SK-N-SH treated with all-trans-retinoic acid at 6 μM for 48 hours (cell line): ENCODE results near the gene ZCWPW2.

Source experiments
- ATAC-seq: fragments of 200-7000 bp; cut with Tn5 transposase; 3 replicates; pipeline ENCODE4 v1.9.1; 2020; ENCODE audit warnings: mild to moderate bottlenecking, moderate library complexity
- ARNTL ChIP-seq: fragments of 450-650 bp; formaldehyde crosslinking; IDR thresholded peaks from 2 replicates; pipeline ENCODE4 v1.5.0; 2020; ENCODE audit warnings: low read depth, mild to moderate bottlenecking, moderate library complexity, borderline replicate concordance
- BACH2 ChIP-seq: fragments of 250-450 bp; sonication (Bioruptor Pico); IDR thresholded peaks from 2 replicates; pipeline ENCODE4 v1.9.0; 2021; ENCODE audit warnings: mild to moderate bottlenecking, borderline replicate concordance
- CSDC2 ChIP-seq: fragments of 250-450 bp; sonication (Bioruptor Pico); IDR thresholded peaks from 2 replicates; pipeline ENCODE4 v1.5.0; 2020; ENCODE audit warnings: mild to moderate bottlenecking, moderate library complexity
- ESRRG ChIP-seq: fragments of 250-450 bp; sonication (Bioruptor Pico); IDR thresholded peaks from 2 replicates; pipeline ENCODE4 v1.6.1; 2021; ENCODE audit warnings: mild to moderate bottlenecking
- GLIS3 ChIP-seq: fragments of 250-450 bp; sonication (Bioruptor Pico); IDR thresholded peaks from 2 replicates; pipeline ENCODE4 v1.5.0; 2020; ENCODE audit warnings: mild to moderate bottlenecking, moderate library complexity
- OSR1 ChIP-seq: fragments of 250-450 bp; sonication (Bioruptor Pico); IDR thresholded peaks from 2 replicates; pipeline ENCODE4 v1.8.0; 2022; ENCODE audit warnings: moderate library complexity, mild to moderate bottlenecking, inconsistent platforms
- PPARA ChIP-seq: fragments of 250-450 bp; sonication (Bioruptor Pico); IDR thresholded peaks from 2 replicates; pipeline ENCODE4 v1.5.0; 2020; ENCODE audit warnings: mild to moderate bottlenecking, borderline replicate concordance
- RARB ChIP-seq: fragments of 250-450 bp; sonication (Bioruptor Pico); IDR thresholded peaks from 2 replicates; pipeline ENCODE4 v1.8.0; 2021; ENCODE audit warnings: mild to moderate bottlenecking, moderate library complexity
- SNAI2 ChIP-seq: fragments of 250-450 bp; sonication (Bioruptor Pico); IDR thresholded peaks from 2 replicates; pipeline ENCODE4 v1.5.0; 2020; ENCODE audit warnings: mild to moderate bottlenecking, moderate library complexity
- TCF4 ChIP-seq: fragments of 250-450 bp; sonication (Bioruptor Pico); IDR thresholded peaks from 2 replicates; pipeline ENCODE4 v1.8.0; 2021; ENCODE audit warnings: mild to moderate bottlenecking, moderate library complexity, borderline replicate concordance
- TOX ChIP-seq: fragments of 250-450 bp; sonication (Bioruptor Pico); IDR thresholded peaks from 2 replicates; pipeline ENCODE4 v1.8.0; 2021; ENCODE audit warnings: mild to moderate bottlenecking, moderate library complexity, borderline replicate concordance
- ZC3H10 ChIP-seq: fragments of 250-450 bp; sonication (Bioruptor Pico); IDR thresholded peaks from 2 replicates; pipeline ENCODE4 v1.5.1; 2021; ENCODE audit warnings: mild to moderate bottlenecking, moderate library complexity
- ZFP3 ChIP-seq: fragments of 250-450 bp; sonication (Bioruptor Pico); IDR thresholded peaks from 2 replicates; pipeline ENCODE4 v1.5.0; 2020; ENCODE audit warnings: mild to moderate bottlenecking, moderate library complexity
- ZFP30 ChIP-seq: fragments of 450-650 bp; formaldehyde crosslinking; IDR thresholded peaks from 2 replicates; pipeline ENCODE4 v1.5.0; 2022; ENCODE audit warnings: mild to moderate bottlenecking, moderate library complexity
- ZNF565 ChIP-seq: fragments of 450-650 bp; formaldehyde crosslinking; conservative IDR thresholded peaks from 2 replicates; pipeline ENCODE4 v1.5.0; 2020; ENCODE audit warnings: low read depth, mild to moderate bottlenecking, moderate library complexity
- ZNF70 ChIP-seq: fragments of 450-650 bp; formaldehyde crosslinking; IDR thresholded peaks from 2 replicates; pipeline ENCODE4 v1.5.0; 2020; ENCODE audit warnings: mild to moderate bottlenecking, moderate library complexity
- ZNF8 ChIP-seq: fragments of 450-650 bp; formaldehyde crosslinking; IDR thresholded peaks from 2 replicates; pipeline ENCODE4 v1.5.0; 2020; ENCODE audit warnings: mild to moderate bottlenecking, moderate library complexity
- TF ChIP-seq, protein P1 (sequence below): fragments of 250-450 bp; sonication (Bioruptor Pico); IDR thresholded peaks from 2 replicates; pipeline ENCODE4 v1.5.0; 2020; ENCODE audit warnings: mild to moderate bottlenecking, moderate library complexity
- TF ChIP-seq, protein P2 (sequence below): fragments of 250-450 bp; sonication (Bioruptor Pico); IDR thresholded peaks from 2 replicates; pipeline ENCODE4 v1.5.1; 2021; ENCODE audit warnings: mild to moderate bottlenecking, moderate library complexity
- TF ChIP-seq, protein P3 (sequence below): fragments of 250-450 bp; sonication (Bioruptor Pico); IDR thresholded peaks from 2 replicates; pipeline ENCODE4 v1.5.1; 2020; ENCODE audit warnings: low read depth, mild to moderate bottlenecking, moderate library complexity
- TF ChIP-seq, protein P4 (sequence below): fragments of 250-450 bp; sonication (Bioruptor Pico); IDR thresholded peaks from 2 replicates; pipeline ENCODE4 v1.8.0; 2020; ENCODE audit warnings: mild to moderate bottlenecking, moderate library complexity, borderline replicate concordance

The ZCWPW2 gene

DNA sequence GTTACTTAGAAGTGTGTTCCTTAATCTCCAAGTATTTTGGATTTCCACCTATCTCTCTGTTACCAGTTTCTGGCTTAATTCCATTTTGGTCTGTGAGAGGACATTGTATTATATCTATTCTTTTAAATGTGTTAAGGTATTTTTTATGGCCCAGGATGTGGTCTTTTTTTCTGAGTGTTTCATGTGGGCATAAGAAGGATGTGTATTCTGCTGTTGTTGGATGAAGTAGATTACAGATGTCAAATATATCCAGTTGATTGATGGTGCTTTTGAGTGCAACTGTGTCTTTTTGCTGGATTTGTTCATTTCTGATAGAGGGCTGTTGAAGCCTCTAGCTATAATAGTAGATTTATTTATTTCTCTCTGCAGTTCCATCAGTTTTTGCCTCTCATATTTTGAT lies 136.6 kb downstream of the ZCWPW2 start (continued):
- TF ChIP-seq, protein P1, sequence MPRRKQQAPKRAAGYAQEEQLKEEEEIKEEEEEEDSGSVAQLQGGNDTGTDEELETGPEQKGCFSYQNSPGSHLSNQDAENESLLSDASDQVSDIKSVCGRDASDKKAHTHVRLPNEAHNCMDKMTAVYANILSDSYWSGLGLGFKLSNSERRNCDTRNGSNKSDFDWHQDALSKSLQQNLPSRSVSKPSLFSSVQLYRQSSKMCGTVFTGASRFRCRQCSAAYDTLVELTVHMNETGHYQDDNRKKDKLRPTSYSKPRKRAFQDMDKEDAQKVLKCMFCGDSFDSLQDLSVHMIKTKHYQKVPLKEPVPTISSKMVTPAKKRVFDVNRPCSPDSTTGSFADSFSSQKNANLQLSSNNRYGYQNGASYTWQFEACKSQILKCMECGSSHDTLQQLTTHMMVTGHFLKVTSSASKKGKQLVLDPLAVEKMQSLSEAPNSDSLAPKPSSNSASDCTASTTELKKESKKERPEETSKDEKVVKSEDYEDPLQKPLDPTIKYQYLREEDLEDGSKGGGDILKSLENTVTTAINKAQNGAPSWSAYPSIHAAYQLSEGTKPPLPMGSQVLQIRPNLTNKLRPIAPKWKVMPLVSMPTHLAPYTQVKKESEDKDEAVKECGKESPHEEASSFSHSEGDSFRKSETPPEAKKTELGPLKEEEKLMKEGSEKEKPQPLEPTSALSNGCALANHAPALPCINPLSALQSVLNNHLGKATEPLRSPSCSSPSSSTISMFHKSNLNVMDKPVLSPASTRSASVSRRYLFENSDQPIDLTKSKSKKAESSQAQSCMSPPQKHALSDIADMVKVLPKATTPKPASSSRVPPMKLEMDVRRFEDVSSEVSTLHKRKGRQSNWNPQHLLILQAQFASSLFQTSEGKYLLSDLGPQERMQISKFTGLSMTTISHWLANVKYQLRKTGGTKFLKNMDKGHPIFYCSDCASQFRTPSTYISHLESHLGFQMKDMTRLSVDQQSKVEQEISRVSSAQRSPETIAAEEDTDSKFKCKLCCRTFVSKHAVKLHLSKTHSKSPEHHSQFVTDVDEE (CRISPR knock-in tag), result no peak
- TF ChIP-seq TCF4 (CRISPR knock-in tag) (no peak), ARNTL (no peak), BACH2 (no peak), ZFP3 (CRISPR knock-in tag) (no peak), PPARA (no peak), ZNF8 (CRISPR knock-in tag) (no peak)

DNA sequence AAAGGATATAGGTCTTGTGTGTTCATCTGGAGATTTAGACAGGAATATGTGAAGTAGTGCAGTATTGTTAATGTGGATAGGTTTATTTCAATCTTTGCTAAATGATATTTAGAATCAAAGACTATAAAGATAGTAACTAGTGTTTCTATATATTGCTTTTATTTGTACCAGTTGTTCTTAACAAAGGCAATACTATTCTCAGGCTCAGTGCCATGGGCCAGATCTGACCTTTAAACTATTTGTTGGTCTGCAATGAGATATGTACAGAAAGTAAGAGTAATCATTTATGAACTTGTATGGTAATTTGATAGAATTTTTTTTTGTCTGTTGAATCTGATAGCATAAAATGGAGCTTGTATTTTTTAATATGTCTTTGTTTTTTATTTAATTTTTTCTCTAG lies 146.8 kb downstream of the ZCWPW2 start:
- TF ChIP-seq TOX (CRISPR knock-in tag) (no peak), ZC3H10 (CRISPR knock-in tag) (no peak), CSDC2 (CRISPR knock-in tag) (no peak), ARNTL (no peak), ZNF565 (CRISPR knock-in tag) (no peak), RARB (CRISPR knock-in tag) (no peak), ZFP30 (CRISPR knock-in tag) (no peak), ZNF70 (CRISPR knock-in tag) (no peak), PPARA (no peak), SNAI2 (CRISPR knock-in tag) (no peak), GLIS3 (CRISPR knock-in tag) (no peak), ZNF8 (CRISPR knock-in tag) (no peak), ESRRG (CRISPR knock-in tag) (no peak), OSR1 (no peak), BACH2 (no peak), TCF4 (CRISPR knock-in tag) (no peak)
- TF ChIP-seq, protein P1 (CRISPR knock-in tag), result no peak
- TF ChIP-seq, protein P2, sequence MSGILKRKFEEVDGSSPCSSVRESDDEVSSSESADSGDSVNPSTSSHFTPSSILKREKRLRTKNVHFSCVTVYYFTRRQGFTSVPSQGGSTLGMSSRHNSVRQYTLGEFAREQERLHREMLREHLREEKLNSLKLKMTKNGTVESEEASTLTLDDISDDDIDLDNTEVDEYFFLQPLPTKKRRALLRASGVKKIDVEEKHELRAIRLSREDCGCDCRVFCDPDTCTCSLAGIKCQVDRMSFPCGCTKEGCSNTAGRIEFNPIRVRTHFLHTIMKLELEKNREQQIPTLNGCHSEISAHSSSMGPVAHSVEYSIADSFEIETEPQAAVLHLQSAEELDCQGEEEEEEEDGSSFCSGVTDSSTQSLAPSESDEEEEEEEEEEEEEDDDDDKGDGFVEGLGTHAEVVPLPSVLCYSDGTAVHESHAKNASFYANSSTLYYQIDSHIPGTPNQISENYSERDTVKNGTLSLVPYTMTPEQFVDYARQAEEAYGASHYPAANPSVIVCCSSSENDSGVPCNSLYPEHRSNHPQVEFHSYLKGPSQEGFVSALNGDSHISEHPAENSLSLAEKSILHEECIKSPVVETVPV (CRISPR knock-in tag), result no peak
- TF ChIP-seq, protein P3, sequence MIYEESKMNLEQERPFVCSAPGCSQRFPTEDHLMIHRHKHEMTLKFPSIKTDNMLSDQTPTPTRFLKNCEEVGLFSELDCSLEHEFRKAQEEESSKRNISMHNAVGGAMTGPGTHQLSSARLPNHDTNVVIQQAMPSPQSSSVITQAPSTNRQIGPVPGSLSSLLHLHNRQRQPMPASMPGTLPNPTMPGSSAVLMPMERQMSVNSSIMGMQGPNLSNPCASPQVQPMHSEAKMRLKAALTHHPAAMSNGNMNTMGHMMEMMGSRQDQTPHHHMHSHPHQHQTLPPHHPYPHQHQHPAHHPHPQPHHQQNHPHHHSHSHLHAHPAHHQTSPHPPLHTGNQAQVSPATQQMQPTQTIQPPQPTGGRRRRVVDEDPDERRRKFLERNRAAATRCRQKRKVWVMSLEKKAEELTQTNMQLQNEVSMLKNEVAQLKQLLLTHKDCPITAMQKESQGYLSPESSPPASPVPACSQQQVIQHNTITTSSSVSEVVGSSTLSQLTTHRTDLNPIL, result no peak
- TF ChIP-seq, protein P4, sequence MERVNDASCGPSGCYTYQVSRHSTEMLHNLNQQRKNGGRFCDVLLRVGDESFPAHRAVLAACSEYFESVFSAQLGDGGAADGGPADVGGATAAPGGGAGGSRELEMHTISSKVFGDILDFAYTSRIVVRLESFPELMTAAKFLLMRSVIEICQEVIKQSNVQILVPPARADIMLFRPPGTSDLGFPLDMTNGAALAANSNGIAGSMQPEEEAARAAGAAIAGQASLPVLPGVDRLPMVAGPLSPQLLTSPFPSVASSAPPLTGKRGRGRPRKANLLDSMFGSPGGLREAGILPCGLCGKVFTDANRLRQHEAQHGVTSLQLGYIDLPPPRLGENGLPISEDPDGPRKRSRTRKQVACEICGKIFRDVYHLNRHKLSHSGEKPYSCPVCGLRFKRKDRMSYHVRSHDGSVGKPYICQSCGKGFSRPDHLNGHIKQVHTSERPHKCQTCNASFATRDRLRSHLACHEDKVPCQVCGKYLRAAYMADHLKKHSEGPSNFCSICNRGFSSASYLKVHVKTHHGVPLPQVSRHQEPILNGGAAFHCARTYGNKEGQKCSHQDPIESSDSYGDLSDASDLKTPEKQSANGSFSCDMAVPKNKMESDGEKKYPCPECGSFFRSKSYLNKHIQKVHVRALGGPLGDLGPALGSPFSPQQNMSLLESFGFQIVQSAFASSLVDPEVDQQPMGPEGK (CRISPR knock-in tag), result no peak
- ATAC-seq, result no peak

DNA sequence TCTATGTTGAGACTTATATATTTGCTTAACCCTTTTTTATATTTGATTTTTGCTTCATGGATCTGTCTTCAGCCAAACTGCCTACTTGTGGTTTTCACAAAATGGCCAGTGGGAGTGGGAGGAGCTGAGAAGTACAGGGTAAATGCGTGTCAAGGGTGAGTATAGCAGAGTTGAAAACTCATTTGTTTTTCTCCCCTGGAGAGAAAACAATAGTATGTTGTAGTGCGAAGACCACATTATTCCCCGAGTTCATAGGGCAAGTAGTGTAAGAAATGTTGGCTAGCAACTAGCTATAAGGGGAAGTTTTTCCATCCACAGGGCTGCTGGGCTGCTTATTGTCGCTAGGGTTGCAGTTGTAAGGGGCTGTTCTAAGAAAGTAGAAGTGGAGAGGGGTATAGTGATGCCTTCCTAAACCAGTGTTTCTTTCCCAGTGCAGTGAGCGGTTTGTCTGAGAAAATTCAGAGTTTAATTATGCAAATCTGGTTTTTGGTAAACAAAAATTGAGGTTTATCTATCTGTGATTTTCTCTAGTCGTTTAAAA lies 153.9 kb downstream of the ZCWPW2 start:
- no peak for ATAC-seq
- no peak for TF ChIP-seq RARB (CRISPR knock-in tag)
- TF ChIP-seq BACH2, result no peak
